GM12865 (cell line): ENCODE results near the gene LTA4H.

Source experiments
- DNase-seq: peaks from one replicate; pipeline ENCODE4 v3.0.0; 2010; ENCODE audit warnings: low read depth
- H3K4me3 ChIP-seq: 2 replicates; pipeline ENCODE4 v1.5.1; 2011; ENCODE audit warnings: mild to moderate bottlenecking, low read depth, low read length, control low read depth
- TF ChIP-seq, protein P1 (sequence below): IDR thresholded peaks from 2 replicates; pipeline ENCODE4 v1.5.1; 2011; ENCODE audit warnings: low read length, control low read depth, low read depth, inconsistent platforms; ENCODE audit not compliant: insufficient read depth; ENCODE audit errors: missing control alignments

LTA4H gene

DNA sequence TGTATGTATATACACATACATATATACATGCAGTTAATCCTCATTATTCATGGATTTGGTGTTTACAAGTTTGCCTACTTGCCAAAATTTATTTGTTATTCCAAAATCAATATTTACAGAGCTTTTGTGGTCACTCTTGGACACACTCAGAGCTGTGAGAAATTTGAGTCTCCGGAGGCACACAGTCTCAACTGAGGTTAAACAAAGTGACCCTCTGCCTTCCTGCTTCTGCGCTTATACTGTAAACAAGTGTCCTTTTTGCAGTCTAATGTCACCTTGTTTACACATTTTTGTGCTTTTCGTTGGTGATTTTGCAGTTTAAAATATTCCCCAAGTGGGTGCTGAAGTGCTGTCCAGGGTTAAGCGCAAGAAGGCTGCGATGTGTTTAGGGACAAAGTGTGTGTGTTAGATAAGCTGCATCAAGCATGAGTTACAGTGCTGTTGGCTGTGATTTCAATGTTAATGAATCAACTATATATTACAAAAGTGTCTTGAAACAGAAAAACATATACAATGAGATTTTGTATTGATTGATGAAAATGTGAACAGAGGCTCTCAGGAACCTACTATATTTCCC, 13.1 kb upstream of the LTA4H start:
- no peak for DNase-seq
- H3K4me3 ChIP-seq = no peak overlapping the region
- TF ChIP-seq, protein P1, sequence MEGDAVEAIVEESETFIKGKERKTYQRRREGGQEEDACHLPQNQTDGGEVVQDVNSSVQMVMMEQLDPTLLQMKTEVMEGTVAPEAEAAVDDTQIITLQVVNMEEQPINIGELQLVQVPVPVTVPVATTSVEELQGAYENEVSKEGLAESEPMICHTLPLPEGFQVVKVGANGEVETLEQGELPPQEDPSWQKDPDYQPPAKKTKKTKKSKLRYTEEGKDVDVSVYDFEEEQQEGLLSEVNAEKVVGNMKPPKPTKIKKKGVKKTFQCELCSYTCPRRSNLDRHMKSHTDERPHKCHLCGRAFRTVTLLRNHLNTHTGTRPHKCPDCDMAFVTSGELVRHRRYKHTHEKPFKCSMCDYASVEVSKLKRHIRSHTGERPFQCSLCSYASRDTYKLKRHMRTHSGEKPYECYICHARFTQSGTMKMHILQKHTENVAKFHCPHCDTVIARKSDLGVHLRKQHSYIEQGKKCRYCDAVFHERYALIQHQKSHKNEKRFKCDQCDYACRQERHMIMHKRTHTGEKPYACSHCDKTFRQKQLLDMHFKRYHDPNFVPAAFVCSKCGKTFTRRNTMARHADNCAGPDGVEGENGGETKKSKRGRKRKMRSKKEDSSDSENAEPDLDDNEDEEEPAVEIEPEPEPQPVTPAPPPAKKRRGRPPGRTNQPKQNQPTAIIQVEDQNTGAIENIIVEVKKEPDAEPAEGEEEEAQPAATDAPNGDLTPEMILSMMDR = no peak

DNA sequence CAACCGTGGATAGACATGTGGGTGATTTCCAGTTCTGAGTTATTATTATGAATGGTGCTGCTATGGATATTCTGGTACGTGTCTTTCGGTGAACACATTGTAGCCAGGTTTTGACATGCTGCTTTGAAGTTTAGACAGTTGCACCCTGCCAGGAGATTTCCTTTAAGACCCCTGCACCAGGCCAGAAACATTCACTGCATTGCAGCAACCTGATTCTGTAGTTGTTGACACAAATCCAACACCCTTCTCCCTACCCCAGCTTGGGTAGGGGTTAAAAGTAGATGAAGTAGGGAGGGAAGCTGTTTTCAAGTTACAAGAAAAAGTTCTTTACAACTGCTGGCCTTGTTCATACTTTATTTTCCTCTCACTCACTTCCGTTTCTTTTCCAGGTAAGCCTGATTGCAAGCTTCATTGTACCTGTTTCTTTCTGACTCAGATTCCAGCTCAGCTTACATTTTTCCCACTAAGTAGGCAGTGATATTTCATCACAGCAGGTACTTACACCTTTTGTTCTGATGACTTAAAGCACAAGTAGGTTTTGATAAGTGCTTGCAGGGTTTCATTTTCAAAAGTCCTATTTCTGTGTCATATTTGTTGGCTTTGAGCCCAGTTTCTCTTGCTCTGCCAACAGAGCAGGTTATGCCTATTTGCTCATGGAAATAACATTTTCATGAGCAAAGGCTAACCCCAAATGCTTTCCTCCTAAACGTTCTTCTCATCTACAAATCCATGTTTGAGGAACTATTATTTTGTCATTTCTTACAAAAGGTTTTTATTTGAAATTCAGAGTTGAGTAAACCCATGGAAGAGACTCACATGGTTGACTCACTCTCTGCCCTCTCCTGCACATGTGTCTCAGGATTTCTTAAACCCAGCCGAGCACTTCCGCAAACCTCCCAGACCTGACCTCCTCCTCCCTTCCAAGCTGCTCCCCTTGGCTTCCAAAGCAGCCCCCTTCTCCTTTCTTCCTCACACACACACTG, 12.1 kb upstream of the LTA4H start:
- no peak overlapping the region for H3K4me3 ChIP-seq
- TF ChIP-seq, protein P1 = no peak
- DNase-seq = peak; percentile 78

DNA sequence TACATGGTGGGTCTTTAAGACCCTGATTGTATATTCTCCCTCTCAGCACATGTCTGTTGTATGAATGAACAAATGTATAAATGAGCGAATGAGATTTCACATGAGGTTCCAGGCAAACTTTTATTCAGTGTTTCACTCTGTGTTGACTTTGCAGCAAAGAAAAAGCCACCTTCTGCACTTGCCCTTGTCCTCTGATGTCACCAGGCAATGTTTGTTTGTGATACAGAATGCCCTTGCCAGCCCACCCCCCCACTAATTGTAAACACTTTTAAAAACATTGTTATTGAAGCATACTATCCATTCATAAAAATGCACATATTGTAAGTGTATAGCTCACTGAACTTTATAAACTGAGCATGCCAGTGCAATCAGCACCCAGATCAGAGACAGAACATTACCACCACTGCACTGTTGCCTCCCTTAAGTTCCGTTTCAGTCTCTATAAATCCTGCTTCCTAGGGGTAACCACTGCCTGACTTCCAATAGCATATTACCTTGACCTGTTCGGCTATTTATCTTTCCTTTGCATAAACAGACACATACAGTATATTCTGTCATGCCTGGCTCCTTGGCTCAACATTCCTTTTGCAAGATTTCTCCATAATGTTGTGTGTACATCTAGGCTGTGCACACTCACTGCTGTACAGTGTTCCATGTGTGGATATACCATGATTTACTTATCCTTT, 11.3 kb upstream of the LTA4H start:
- no peak for DNase-seq
- TF ChIP-seq, protein P1 = no peak
- H3K4me3 ChIP-seq = no peak overlapping the region

DNA sequence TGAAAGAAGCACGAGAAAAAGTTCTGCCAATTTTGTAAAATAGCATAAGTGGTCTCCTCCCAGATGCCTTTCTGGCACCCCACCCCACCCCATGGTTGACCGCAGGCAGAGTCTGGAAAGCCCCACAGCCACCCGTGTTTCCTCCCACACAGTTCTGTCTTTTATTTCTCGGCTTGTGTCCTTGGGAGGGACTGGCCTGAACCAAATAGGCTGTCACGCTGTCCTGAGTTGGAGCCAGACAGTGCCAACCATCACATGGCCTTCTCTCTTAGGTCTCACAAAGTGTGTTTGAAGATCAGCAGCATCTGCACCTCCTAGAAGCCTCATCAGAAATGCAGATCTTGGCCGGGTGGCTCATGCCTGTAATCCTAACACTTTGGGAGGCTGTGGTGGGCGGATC, 10.2 kb upstream of the LTA4H start:
- no peak overlapping the region for H3K4me3 ChIP-seq
- TF ChIP-seq, protein P1 = no peak
- DNase-seq = peak; percentile 22

DNA sequence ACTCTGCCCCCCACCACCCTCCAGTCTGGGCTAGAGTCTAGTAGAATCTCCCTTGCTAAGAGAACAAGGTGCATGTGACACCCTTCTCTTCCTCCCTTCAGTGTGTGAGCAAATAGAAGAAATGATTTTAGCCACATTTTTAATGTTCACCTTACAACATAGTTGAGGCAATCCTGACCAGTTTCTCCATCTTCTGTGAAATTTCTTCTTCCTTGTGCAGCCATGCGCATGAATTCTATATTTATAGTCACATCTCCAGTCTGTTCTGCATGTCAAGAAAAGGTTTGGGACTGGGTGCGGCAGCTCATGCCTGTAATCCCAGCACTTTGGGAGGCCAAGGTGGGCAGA, 9.5 kb upstream of the LTA4H start:
- no peak overlapping the region for H3K4me3 ChIP-seq
- TF ChIP-seq, protein P1 = no peak
- no peak for DNase-seq

DNA sequence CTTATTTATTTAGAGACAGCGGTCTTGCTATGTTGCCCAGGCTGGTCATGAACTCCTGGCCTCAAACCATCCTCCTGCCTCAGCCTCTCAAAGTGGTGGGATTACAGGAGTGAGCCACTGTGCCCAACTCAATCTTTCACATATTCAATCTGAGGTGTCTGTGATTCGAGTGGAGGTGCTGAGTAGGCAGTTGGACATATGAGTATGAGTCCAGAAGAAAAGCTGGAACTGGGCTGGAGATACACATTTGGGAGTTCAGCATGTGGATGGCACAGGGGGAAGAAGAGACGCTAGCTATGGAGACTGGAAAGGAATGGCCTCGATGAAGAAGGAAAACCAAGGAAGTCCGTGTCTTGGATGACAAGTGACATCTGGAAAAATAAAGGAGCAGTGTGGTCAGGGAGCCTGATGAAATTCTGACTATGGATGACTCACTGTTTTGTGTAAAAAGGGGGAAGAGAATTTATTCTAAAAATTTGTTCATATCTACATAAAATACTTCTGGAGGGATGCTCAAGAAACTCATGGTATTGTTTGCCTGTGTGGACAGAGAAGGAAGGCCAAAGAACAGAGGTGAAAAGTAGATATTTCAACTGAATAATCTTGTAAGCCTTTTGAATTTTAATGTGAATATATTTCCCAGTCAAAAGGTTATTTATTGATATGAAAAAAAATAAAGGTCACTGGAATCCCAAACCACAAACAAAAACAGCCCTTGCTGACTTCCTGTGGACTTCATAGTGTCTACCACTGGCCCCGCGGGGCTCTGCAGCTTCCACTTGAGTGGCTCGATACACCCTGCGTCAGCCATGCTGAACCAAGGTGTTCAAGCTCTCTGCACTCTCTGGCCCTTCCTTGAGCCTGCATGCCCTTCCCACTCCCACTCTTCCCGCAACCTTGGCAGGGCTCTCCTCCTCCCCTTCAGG, 8.9 kb upstream of the LTA4H start:
- DNase-seq = no peak
- TF ChIP-seq, protein P1 = no peak
- H3K4me3 ChIP-seq = no peak overlapping the region
